ENCODE data around the gene KCNE1.

The KCNE1 gene

GRCh38 chr21:34535886-34536285 is 23.9 kb upstream of the KCNE1 start:
- no peak for DNase-seq (ENCODE audit: low read depth in 2 of 2)

DNA sequence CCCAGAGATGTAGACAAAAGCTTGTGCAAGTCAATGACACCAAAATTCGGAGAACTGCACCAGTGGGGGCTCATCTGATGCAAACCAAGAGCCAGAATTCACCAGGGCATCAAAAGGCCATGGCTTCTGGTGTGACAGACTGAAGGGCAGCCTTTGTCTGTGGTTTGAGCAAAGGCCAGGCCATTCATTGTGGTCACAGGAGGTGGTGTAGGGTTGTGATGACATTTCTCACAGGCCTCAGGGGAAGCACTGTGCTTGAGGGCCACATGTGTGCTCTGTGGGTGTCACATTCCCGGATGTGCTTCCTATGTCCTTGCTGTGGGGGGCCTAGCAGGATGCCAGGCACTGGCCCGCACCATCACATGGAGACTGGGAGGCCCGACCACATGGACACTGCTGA is 22.5 kb upstream of the KCNE1 start:
- no peak for DNase-seq (ENCODE audit: low read depth in 2 of 2)

DNA sequence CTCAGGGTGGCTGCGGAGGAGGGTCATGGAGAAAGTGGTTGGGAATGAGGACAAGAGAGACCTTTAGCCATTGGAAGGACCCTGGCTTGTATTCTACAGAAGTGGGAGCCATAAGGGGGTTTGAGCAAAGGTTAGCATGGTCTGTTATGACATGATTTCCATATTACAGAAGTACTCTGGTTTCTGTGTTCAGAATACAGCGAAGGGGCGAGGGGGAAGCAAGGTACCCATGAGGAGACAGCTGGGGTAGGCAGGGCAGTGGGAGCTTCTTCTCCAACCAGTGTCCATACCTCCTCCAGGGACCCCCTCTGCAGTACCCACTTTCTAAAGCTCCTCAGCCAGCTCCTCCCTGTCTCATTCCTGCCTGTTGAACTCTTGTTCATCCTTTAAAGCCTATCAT is 21.9 kb upstream of the KCNE1 start:
- DNase-seq (ENCODE audit: low read depth in 2 of 2): no peak

GRCh38 chr21:34531399-34531798 is 19.4 kb upstream of the KCNE1 start:
- no peak for DNase-seq (ENCODE audit: low read depth in 2 of 2)

GRCh38 chr21:34530261-34530660 is 18.3 kb upstream of the KCNE1 start:
- DNase-seq (ENCODE audit: low read depth in 2 of 2): no peak

- DNase-seq (ENCODE audit: low read depth in 2 of 2): no peak
Measured at GRCh38 chr21:34528131-34528561, 16.1 kb upstream of the KCNE1 start.

DNA sequence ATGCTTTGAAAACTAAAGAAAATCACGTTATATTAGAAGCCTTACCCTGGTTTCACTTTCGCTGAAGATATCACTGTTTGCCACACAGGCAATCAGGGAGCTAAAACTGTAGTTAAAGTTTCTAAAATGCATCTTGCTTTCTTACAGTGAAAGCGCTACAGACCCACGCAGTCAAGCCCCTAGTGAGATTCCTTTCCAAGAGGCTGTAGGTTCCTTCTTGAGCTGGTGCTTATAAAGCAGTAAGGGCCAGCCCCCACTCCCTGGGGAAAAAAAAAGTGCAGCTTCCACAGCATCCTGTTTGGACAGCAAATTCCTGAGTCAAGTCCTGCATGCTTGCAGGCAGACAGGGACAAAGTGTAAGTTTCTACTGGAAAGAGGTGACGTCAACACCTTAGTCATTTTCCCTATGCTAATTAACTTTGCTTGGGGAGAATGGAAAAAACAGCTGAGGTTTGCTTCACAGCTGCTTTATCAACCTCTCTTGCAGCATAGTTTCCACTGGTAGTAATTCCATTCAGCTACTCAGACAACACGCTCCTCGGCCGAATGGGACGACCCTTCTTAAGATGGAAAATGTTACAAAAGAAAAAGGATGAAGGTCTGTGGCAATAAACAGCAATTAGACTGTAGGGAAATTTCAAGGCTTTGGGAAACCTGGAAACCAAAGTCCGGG is 14.7 kb upstream of the KCNE1 start:
- DNase-seq (ENCODE audit: low read depth in 2 of 2): peak in 1 of 2 donors; percentile 29

GRCh38 chr21:34526241-34526617 is 14.2 kb upstream of the KCNE1 start:
- no peak for DNase-seq (ENCODE audit: low read depth in 2 of 2)

GRCh38 chr21:34524646-34525601 is 12.9 kb upstream of the KCNE1 start:
- no peak for DNase-seq (ENCODE audit: low read depth in 2 of 2)

GRCh38 chr21:34523019-34523555 is 11.1 kb upstream of the KCNE1 start:
- no peak for DNase-seq (ENCODE audit: low read depth in 2 of 2)

DNA sequence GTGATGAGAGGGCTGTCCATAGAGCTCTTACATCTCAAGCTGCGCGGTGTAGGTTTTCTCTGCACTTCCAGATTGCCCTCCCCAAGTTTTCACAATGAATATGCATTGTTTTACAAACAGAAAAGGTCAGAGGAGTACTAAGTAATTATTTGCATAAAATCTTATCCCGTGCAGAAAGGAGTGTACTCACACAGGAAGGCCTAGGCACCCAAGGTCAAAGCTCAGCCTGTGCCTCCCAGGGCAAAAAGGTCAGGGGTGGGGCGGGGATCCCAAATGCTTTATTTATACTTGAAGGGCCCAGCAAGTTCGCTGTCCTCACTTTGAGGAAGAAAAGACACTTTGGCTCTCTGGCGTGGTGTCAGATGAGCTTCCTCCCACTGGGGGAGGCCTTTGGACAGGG is 10.3 kb upstream of the KCNE1 start:
- DNase-seq (ENCODE audit: low read depth in 2 of 2): no peak

DNA sequence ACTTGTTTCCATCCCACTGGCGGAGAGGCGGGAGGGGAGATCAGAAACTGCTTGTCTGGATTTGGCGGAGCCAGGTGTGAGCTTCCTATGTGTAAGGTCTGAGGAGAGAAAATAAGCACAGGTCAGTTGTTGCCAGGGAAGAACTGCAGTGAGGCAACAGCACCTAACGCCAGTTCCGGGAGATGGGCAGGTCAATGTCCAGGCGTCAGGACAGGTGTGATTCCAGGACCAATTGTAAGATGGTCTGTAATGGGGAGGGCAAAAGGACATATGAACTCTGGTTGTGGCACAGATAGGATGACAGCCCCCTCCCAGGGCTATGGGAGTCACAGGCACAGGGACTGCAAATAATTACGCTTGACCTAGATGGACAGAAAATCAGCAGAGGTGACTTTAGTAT is 9.6 kb upstream of the KCNE1 start:
- DNase-seq (ENCODE audit: low read depth in 2 of 2): no peak

- DNase-seq (ENCODE audit: low read depth in 2 of 2): no peak
Measured at GRCh38 chr21:34520764-34521508, 8.9 kb upstream of the KCNE1 start.

DNA sequence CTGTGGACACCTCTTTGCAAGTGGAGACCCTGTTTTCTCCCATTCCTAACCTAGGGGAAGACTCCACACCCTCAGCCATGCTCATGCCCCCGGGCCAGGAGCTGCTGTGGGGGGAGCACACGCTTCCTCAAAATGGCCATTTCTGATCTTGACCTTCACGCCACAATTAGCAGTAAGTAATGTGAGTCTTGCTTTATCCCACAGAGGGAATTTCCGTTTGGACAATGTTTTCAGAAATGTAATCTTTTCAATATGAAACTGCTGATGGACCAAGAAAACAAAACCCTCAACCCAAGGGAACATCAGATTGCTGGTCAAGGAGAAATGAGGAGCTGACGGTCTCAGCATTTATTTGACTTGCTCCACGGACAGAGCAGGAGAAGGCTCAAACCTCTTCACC is 8.3 kb upstream of the KCNE1 start:
- no peak for DNase-seq (ENCODE audit: low read depth in 2 of 2)

DNA sequence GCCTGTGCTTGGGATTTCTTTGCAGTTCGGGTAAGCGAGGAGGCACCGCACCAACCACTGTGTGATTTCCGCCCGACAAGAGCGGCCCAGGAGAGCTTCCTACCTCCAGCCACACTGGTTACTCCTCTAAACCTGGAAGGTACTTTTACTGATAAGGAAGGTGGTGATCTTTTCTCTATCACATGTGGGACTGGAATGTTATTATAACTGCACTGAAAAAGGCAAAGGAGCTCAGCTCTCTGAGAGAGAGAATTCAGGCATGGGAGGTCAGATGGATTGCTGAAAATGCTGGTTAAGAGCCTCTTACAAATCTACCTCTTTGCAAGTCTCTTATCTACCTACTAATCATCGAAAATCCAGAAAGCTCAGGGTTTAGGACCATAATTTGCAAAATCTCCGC is 7.7 kb upstream of the KCNE1 start:
- DNase-seq (ENCODE audit: low read depth in 2 of 2): no peak

GRCh38 chr21:34519016-34519415 is 7.0 kb upstream of the KCNE1 start:
- DNase-seq (ENCODE audit: low read depth in 2 of 2): no peak

- DNase-seq (ENCODE audit: low read depth in 2 of 2): no peak
Measured at GRCh38 chr21:34518301-34518700, 6.3 kb upstream of the KCNE1 start.

DNA sequence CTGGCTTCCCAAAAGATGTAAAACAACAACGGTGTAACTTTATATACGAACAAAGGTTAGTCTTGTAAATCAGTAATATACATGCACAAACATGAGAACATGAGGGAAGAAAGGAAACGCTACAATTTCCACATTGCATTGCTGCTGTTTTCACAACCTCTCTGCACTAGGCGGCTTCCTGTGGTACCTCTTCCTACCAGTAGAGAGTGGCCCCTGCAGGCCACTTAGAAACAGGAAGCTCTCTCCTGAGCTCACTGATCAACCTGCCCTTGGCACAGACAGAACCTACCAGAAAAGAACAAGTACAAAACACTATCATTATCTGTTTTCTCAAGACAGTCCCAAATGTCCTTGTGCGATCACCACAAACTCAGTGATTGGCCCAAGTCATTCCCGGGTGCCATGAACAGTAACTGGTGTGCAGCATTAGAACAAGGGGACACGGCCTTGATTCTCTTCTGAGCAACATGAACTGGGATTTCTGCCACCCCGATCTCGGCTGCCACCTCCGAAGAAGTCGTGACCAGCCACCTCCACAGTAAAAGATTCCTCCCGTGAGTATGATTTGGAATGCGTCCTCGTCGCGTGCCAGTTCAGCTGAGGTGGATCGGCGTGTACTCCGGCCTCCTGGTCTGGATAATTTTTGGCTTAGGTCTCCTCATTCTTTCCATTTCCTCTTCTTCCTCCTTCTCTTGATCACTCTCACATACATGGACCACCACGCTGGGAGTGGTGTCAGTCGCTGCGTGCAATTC is 5.7 kb upstream of the KCNE1 start:
- DNase-seq (ENCODE audit: low read depth in 2 of 2): no peak

DNA sequence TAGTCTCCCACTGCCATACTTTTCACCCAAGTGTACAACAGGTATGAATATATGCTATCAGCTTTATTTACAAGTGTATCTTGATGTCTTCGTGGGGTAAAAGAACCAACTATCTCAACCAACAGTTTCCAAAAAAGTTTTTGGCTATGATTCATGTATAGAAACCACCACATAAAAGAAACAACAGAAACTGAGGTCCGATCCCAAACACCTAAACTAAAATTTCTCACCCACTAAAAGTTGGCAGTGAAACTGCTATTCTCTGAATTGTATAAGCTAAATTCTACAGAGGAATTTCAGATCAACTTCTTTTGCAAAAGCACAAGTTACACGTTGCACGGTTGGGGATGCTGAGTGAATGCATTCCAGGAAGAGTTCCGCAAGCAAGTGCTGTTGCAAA is 5.0 kb upstream of the KCNE1 start:
- no peak for DNase-seq (ENCODE audit: low read depth in 2 of 2)

DNA sequence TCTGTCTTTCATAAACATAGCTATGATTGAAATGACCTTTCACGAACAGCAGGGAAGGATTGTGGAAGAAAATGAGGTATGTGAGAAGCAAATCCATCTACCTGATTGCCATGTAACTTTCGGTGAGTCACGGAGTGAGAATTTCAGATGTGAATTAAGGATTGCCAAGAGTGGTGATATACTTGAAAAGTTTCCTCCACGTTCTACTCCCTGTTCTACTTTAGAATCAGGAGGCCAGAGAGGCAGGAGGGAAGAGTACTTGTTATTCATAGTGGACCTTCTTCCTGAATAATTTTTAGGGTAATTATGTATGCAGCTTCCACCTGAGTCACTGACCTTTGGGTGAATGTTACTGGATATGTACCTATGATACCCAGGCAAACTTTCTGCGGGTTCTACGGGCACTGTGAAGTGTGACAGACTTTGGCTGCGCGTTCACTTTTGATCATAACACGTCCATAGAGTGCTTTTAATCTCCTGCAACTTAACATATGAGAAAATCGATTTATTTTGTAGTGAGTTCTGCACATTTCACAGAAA is 2.6 kb upstream of the KCNE1 start:
- no peak for DNase-seq (ENCODE audit: low read depth in 2 of 2)

- no peak for DNase-seq (ENCODE audit: low read depth in 2 of 2)
Measured at GRCh38 chr21:34513129-34513675, 1.2 kb upstream of the KCNE1 start.

Measured in stimulated activated CD8-positive, alpha-beta memory T cell treated with anti-CD3 and anti-CD28 coated beads, Interleukin-7, amount 100 ng/mL, for 4 hours (primary cell).